Stomach (tissue), 4 donors: ENCODE data around the gene NASP.

Source experiments
- CTCF ChIP-seq, 7 experiments: fragments of 450-650 bp in 4 of 7; fragments of 200-600 bp in 3 of 7; sonication (generic) in 3 of 7; IDR thresholded peaks; one replicate each; pipeline ENCODE4 v1.5.1; 2016 to 2019; ENCODE audit warnings: antibody characterized with exemption in 7 of 7, control low read depth in 2 of 7, mild to moderate bottlenecking in 1 of 7
- EP300 ChIP-seq: sonication (generic); formaldehyde crosslinking; IDR thresholded peaks from one replicate; pipeline ENCODE4 v1.6.1; 2017; ENCODE audit warnings: antibody characterized with exemption
- POLR2A ChIP-seq, 4 donors: fragments of 450-650 bp; IDR thresholded peaks; one replicate each; pipeline ENCODE4 v1.6.1; 2016; ENCODE audit warnings: antibody characterized with exemption in 4 of 4, control low read depth in 2 of 4, mild to moderate bottlenecking in 1 of 4, moderate library complexity in 1 of 4
- POLR2AphosphoS5 ChIP-seq, 3 donors: sonication (generic); formaldehyde crosslinking; IDR thresholded peaks; one replicate each; pipeline ENCODE4 v1.6.1; 2016; ENCODE audit warnings: antibody characterized with exemption in 3 of 3

GRCh38 chr1:45620588-45621500, 37.0 kb downstream of the NASP start:
- no peak for TF ChIP-seq EP300
- TF ChIP-seq CTCF (IDR thresholded peaks at IDR 0.05): no peak
- TF ChIP-seq POLR2A (IDR thresholded peaks at IDR 0.05): no peak
- TF ChIP-seq POLR2AphosphoS5 (IDR thresholded peaks at IDR 0.05): no peak
